GM12865 (cell line): ENCODE data around the gene MACC1.
"Not testable (repeated sequence)": the region's sequence is repeated elsewhere in the genome, so short reads cannot be mapped to it uniquely, and the experiment has no call there.

Source experiments
- DNase-seq: peaks from one replicate; pipeline ENCODE4 v3.0.0; 2010; ENCODE audit warnings: low read depth
- H3K4me3 ChIP-seq: 2 replicates; pipeline ENCODE4 v1.5.1; 2011; ENCODE audit warnings: mild to moderate bottlenecking, low read depth, low read length, control low read depth
- TF ChIP-seq, protein P1 (sequence below): IDR thresholded peaks from 2 replicates; pipeline ENCODE4 v1.5.1; 2011; ENCODE audit warnings: low read length, control low read depth, low read depth, inconsistent platforms; ENCODE audit not compliant: insufficient read depth; ENCODE audit errors: missing control alignments

MACC1 gene

DNA sequence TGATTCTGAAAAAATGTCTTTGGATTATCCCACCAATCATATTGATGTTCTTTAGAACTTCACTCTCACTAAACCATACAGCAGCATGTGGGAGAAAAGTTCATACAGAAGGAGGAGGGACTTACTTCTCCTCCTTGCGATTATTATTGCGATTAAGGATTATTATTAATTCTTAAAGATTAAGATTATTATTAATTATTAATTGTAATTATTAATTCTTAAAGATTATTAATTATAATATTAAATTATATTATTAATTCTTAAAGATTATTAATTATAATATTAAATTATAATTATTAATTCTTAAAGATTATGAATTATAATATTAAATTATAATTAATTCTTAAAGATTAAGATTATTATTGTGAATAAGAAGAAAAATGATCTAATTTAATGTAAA, 80.5 kb downstream of the MACC1 start:
- no peak for DNase-seq
- no peak overlapping the region for H3K4me3 ChIP-seq
- TF ChIP-seq, protein P1, sequence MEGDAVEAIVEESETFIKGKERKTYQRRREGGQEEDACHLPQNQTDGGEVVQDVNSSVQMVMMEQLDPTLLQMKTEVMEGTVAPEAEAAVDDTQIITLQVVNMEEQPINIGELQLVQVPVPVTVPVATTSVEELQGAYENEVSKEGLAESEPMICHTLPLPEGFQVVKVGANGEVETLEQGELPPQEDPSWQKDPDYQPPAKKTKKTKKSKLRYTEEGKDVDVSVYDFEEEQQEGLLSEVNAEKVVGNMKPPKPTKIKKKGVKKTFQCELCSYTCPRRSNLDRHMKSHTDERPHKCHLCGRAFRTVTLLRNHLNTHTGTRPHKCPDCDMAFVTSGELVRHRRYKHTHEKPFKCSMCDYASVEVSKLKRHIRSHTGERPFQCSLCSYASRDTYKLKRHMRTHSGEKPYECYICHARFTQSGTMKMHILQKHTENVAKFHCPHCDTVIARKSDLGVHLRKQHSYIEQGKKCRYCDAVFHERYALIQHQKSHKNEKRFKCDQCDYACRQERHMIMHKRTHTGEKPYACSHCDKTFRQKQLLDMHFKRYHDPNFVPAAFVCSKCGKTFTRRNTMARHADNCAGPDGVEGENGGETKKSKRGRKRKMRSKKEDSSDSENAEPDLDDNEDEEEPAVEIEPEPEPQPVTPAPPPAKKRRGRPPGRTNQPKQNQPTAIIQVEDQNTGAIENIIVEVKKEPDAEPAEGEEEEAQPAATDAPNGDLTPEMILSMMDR = no peak

DNA sequence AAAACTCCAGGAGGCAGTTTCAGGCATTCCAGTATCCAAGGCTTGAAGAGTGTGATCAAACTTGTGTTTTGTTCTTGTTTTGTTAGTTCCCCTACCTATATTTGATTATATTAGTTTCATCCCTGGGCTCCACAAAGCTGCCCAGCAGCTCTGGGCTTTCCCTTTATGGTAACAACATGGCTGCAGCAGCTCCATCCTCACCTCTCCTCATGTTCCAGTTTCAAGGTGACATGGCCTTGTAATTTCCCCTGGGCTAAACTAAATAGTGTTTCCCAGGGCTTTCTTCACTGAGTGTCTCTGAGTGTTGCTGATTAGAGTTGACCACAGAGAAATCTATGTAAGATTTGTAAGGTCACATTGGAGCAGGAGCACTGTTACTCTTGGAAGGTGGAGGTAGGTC, 83.4 kb downstream of the MACC1 start:
- DNase-seq = peak; percentile 21
- TF ChIP-seq, protein P1 = no peak
- no peak overlapping the region for H3K4me3 ChIP-seq

DNA sequence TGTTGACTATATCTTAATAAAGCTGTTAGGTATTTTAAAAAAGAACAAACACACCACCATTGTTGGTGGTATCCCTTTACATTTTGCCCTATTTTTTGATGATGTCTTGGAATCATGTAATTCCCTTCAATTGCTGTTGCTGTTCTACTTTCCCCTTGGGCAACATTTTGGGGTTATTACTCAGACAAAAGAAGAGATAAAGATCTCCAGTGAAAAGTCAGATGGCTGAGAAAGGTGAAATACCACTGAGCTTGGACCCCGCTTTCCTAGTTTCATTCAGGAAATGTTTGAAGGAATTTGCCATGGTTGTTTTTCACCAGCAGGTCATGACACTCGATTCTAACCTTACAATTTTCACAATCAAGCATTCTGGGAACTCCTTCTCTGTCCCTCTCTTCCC, 84.6 kb downstream of the MACC1 start:
- DNase-seq = no peak
- TF ChIP-seq, protein P1 = no peak
- no peak overlapping the region for H3K4me3 ChIP-seq

DNA sequence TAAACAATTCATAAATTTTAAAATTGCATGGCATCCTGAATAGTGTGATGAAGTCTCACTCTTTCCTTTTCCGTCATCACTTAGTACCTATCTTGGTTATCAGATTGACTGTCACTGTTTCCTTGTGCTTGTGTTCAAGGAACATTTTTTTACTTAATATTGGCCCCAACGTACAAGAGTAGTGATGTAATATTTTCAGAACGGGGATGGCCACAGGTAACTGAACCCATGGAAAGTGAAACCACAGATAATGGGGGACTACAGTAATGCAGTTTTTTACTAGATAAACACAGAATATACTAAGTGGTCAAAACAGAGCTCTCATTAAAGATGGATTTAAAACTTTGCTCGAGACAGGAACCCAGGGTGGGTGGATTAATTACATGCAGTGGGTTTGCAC, 85.4 kb downstream of the MACC1 start:
- TF ChIP-seq, protein P1 = no peak
- DNase-seq = peak; percentile 22
- H3K4me3 ChIP-seq = no peak overlapping the region

DNA sequence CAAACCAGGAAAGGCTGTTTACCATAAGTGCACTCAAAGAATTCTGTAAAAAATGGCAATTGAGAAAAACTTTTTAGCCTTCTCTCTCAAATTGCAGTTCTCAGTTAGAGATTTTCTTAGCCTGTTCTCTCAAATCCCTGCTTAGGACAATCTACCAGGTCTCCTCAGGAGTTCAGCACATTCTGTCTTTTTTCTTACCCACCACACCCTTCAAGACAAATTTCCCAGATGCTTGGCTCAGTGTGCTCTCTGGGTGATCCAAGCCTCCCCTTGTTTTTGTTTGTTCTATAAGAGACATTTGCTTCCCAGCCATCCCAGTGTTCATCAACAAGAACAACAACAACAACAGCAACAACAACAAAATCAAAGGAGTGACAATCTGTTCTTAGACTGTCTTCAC, 87.3 kb downstream of the MACC1 start:
- DNase-seq = no peak
- no peak overlapping the region for H3K4me3 ChIP-seq
- TF ChIP-seq, protein P1 = no peak

DNA sequence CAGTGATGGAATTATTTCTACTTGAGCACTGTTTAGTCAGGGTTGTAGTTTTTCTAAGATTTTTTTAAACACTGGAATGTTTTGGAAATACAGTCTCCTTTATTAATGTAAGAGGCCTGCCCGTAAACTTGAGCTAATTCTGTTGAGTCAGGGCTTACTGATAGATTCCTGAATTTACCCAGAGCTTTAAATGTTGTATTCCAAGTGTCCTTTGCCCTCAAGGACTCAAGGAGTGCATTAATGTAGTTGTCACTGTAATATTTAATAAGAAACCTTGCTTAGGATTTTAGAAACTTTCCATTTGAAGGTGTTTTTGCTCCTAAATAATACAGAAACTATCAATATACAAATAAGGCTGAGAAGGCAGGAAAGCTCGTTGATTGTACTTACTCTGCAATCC, 89.2 kb downstream of the MACC1 start:
- H3K4me3 ChIP-seq = no peak overlapping the region
- no peak for DNase-seq
- TF ChIP-seq, protein P1 = no peak

DNA sequence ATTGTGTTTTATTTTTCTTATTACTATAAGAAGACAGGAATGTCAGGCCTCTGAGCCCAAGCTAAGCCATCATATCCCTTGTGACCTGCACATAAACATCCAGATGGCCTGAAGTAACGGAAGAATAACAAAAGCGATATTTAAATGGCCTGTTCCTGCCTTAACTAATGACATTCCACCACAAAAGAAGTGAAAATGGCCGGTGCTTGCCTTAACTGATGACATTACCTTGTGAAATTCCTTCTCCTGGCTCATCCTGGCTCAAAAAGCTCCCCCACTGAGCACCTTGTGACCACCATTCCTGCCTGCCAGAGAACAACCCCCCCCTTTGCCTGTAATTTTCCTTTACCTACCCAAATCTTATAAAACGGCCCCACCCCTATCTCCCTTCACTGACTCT, 91.1 kb downstream of the MACC1 start:
- not testable (repeated sequence) for H3K4me3 ChIP-seq, DNase-seq

DNA sequence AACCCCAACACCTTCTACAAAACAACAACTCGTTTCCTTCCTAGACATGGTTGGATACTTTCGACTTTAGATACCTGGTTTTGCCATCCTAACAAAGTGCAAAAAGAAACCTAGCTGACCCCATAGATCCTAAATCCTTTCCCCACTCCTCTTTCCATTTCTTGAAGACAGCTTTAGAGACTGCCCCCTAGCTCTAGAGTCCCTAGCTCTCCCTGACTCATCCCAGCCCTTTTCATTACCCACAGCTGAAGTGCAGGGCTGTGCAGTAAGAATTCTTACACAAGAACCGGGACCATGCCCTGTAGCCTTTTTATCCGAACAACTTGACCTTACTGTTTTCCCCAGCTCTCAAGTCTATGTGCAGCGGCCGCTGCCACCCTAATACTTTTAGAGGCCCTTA, 93.1 kb downstream of the MACC1 start:
- H3K4me3 ChIP-seq, DNase-seq: not testable (repeated sequence)

DNA sequence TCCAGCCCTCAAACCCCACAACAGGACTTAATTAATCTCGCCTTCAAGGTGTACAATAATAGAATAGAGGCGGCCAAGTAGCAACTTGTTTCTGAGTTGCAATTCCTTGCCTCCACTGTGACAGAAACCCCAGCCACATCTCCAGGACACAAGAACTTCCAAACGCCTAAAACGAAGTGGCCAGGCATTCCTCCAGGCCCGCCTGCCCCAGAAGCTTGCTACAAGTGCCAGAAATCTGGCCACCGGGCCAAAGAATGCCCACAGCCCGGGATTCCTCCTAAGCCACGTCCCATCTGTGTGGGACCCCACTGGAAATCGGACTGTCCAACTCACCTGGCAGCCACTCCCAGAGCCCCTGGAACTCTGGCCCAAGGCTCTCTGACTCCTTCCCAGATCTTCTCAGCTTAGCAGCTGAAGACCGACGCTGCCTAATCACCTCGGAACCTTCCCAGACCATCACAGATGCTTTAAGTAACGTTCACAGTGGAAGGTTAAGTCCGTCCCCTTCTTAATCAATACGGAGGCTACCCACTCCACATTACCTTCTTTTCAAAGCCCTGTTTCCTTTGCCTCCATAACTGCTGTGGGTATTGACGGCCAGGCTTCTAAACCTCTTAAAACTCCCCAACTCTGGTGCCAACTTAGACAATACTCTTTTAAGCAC, 94.4 kb downstream of the MACC1 start:
- DNase-seq, H3K4me3 ChIP-seq: not testable (repeated sequence)
